ENCODE data around the gene SUSD1.

SUSD1 gene

DNA sequence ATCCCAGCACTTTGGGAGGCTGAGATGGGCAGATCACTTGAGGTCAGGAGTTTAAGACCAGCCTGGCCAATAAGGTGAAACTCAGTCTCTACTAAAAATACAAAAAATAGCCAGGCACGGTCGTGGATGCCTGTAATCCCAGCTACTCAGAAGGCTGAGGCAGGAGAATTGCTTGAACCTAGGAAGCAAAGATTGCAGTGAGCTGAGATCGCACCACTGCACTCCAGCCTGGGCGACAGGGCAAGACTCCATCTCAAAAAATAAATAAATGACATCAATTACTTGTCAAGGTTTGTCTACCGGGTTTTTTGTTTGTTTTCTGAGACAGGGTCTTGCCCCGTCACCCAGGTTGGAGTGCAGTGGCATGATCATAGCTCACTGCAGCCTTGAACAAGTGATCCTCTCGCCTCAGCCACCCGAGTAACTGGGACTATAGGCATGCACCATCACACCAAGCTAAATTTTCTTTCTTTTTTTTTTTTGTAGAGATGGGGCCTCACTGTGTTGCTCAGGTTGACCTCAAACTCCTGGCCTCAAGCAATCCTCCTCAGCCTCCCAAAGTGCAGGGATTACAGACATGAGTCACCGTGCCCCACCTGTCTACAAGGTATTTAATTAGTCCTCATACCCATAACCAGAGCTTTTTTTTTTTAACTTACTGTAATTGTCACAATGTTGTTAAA, 64.9 kb downstream of the SUSD1 start:
- no peak overlapping the region for H3K4me2 ChIP-seq
- no peaks in the 10 kb centered on the region for H4K20me1 ChIP-seq (ENCODE audit: insufficient read depth)
- no peaks in the 10 kb centered on the region for H3K79me2 ChIP-seq (ENCODE audit: insufficient read depth, low read depth)
- no peak overlapping the region for H2AFZ ChIP-seq (ENCODE audit: low read depth)
- no peak overlapping the region for H3K9ac ChIP-seq
- TF ChIP-seq, protein P1, sequence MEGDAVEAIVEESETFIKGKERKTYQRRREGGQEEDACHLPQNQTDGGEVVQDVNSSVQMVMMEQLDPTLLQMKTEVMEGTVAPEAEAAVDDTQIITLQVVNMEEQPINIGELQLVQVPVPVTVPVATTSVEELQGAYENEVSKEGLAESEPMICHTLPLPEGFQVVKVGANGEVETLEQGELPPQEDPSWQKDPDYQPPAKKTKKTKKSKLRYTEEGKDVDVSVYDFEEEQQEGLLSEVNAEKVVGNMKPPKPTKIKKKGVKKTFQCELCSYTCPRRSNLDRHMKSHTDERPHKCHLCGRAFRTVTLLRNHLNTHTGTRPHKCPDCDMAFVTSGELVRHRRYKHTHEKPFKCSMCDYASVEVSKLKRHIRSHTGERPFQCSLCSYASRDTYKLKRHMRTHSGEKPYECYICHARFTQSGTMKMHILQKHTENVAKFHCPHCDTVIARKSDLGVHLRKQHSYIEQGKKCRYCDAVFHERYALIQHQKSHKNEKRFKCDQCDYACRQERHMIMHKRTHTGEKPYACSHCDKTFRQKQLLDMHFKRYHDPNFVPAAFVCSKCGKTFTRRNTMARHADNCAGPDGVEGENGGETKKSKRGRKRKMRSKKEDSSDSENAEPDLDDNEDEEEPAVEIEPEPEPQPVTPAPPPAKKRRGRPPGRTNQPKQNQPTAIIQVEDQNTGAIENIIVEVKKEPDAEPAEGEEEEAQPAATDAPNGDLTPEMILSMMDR (conservative IDR thresholded peaks at IDR 0.05; ENCODE audit: low read depth, low read length), result no peak
- no peaks in the 10 kb centered on the region for H3K27me3 ChIP-seq (ENCODE audit: insufficient read depth, low read depth)
- peaks cover 24% of the 10 kb centered on the region for H3K4me1 ChIP-seq (ENCODE audit: low read depth, poor library complexity, severe bottlenecking)
- H3K4me3 ChIP-seq (IDR thresholded peaks at IDR 0.05; ENCODE audit: insufficient read depth, low read depth, low read length), result no peak overlapping the region
- no peaks in the 10 kb centered on the region for H3K36me3 ChIP-seq (ENCODE audit: insufficient read depth)
- no peak overlapping the region for H3K27ac ChIP-seq

DNA sequence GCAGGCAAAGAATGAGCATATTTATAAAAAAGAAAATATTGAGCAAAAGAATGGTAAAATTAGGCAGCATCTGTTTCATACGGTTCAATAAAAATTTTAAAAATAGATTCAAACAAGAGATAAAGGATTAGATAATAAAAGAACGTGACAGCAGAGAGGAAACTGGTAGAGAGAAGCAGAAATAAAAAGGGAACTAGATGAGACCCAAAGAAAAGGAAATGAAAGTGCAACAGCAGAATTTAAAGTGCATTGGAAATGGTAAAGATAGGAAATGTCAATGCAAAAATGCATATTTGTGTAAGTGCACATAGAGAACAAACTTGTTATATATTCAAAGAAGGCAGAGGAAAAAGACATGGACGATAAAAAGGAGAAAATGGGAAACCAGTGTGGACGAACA, 70.2 kb downstream of the SUSD1 start:
- TF ChIP-seq, protein P1 (conservative IDR thresholded peaks at IDR 0.05; ENCODE audit: low read depth, low read length), result no peak
- Histone ChIP-seq H3K27ac (no peak overlapping the region), H3K79me2 (ENCODE audit: insufficient read depth, low read depth) (no peaks in the 10 kb centered on the region), H3K4me1 (ENCODE audit: low read depth, poor library complexity, severe bottlenecking) (peaks cover 11% of the 10 kb centered on the region), H3K4me3 (IDR thresholded peaks at IDR 0.05; ENCODE audit: insufficient read depth, low read depth, low read length) (no peak overlapping the region), H3K9ac (no peak overlapping the region), H3K36me3 (ENCODE audit: insufficient read depth) (no peaks in the 10 kb centered on the region), H2AFZ (ENCODE audit: low read depth) (no peak overlapping the region), H4K20me1 (ENCODE audit: insufficient read depth) (no peaks in the 10 kb centered on the region), H3K4me2 (no peak overlapping the region), H3K27me3 (ENCODE audit: insufficient read depth, low read depth) (no peaks in the 10 kb centered on the region)

- TF ChIP-seq, protein P1 (conservative IDR thresholded peaks at IDR 0.05; ENCODE audit: low read depth, low read length), result no peak
- Histone ChIP-seq H3K4me1 (ENCODE audit: low read depth, poor library complexity, severe bottlenecking) (peaks cover 6% of the 10 kb centered on the region), H3K36me3 (ENCODE audit: insufficient read depth) (no peaks in the 10 kb centered on the region), H2AFZ (ENCODE audit: low read depth) (no peak overlapping the region), H3K27me3 (ENCODE audit: insufficient read depth, low read depth) (no peaks in the 10 kb centered on the region), H3K79me2 (ENCODE audit: insufficient read depth, low read depth) (no peaks in the 10 kb centered on the region), H3K4me2 (no peak overlapping the region), H3K27ac (no peak overlapping the region), H3K9ac (no peak overlapping the region), H3K4me3 (IDR thresholded peaks at IDR 0.05; ENCODE audit: insufficient read depth, low read depth, low read length) (no peak overlapping the region), H4K20me1 (ENCODE audit: insufficient read depth) (no peaks in the 10 kb centered on the region)
Measured at GRCh38 chr9:112104401-112104800, 70.7 kb downstream of the SUSD1 start.

DNA sequence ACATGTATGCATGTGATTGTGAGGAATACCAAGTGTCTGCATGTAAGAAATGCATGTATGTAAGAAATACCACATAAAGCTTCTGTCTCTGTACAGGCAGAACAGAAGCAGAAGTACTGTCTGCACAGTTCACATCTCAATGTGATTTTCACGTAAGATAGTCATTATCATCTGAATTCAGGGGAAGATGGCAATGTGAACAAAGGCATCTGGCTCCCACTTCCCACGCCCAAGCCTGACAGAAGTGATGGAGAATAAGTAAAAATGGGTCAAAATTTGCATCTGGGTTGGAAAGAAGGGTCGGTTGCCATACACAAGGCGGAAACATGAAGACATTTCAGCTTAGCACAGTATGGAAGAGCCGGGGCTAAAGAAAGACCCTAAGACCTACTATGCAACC, 71.7 kb downstream of the SUSD1 start:
- no peak overlapping the region for H3K27ac ChIP-seq
- H3K4me1 ChIP-seq (ENCODE audit: low read depth, poor library complexity, severe bottlenecking), result no peaks in the 10 kb centered on the region
- TF ChIP-seq, protein P1 (conservative IDR thresholded peaks at IDR 0.05; ENCODE audit: low read depth, low read length), result no peak
- H2AFZ ChIP-seq (ENCODE audit: low read depth), result no peak overlapping the region
- no peak overlapping the region for H3K9ac ChIP-seq
- no peaks in the 10 kb centered on the region for H4K20me1 ChIP-seq (ENCODE audit: insufficient read depth)
- no peak overlapping the region for H3K4me2 ChIP-seq
- H3K4me3 ChIP-seq (IDR thresholded peaks at IDR 0.05; ENCODE audit: insufficient read depth, low read depth, low read length), result no peak overlapping the region
- H3K27me3 ChIP-seq (ENCODE audit: insufficient read depth, low read depth), result no peaks in the 10 kb centered on the region
- no peaks in the 10 kb centered on the region for H3K36me3 ChIP-seq (ENCODE audit: insufficient read depth)
- no peaks in the 10 kb centered on the region for H3K79me2 ChIP-seq (ENCODE audit: insufficient read depth, low read depth)
